NCI-H1105 treated with DMSO at 0.1 percent for 48 hours (cell line): ENCODE measurements around the gene ZNF487.

Source experiments
- DNase-seq: peaks from one replicate; lab custom pipeline; 2025; lab: John Stamatoyannopoulos, UW

ZNF487 gene

DNA sequence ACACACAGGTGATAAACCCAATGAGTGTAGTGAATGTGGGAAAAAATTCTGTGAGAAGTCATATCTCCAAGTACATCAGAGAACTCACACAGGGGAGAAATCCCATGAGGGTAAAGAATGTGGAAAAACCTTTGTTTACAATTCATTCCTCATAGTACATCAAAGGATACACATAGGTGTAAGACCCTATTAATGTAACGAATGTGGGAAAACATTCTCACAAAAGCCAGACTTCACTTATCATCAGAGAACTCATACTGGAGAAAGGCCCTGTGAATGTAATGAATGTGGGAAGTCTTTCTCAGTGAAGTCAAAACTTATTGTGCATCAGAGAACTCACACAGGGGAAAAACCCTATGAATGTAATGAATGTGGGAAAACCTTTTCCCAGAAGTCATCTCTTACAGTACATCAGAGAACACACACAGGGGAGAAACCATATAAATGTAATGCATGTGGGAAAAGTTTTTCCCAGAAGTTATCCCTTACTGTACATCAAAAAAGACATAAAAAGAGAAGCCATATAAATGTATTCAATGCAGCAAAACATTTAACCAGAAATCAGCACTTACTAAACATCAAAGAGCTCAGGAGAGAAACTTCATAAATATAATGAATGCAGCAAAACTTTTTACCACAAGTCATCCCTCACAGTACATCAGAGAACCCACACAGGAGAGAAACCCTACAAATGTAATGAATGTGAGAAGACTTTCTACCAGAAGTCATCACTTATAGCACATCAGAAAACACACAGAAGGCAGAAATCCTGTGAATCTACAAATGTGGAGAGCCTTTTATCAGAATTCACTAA lies 87.7 kb downstream of the ZNF487 start:
- no peak for DNase-seq
